HG03442 (cell line): Measurements from ENCODE around the gene KIAA1614.

Source experiments
- ATAC-seq: cut with Tn5 transposase; IDR thresholded peaks from one replicate; pipeline ENCODE4 v1.9.1; 2021; ENCODE audit warnings: mild to moderate bottlenecking, moderate library complexity; ENCODE audit not compliant: unreplicated experiment

The KIAA1614 gene

GRCh38 chr1:180912801-180913565 lies at the start of gene KIAA1614:
Gene KIAA1614 (plus strand): TSS chr1:180912897. CDS start chr1:180913244, 347 bp downstream.
- ATAC-seq: no peak

GRCh38 chr1:180863158-180863775 lies 49.4 kb upstream of the KIAA1614 start:
- ATAC-seq: no peak

GRCh38 chr1:180881806-180882509 lies 30.7 kb upstream of the KIAA1614 start:
- ATAC-seq: no peak

GRCh38 chr1:180884588-180885300 lies 28.0 kb upstream of the KIAA1614 start:
- ATAC-seq: no peak

GRCh38 chr1:180886338-180886737 lies 26.4 kb upstream of the KIAA1614 start:
- ATAC-seq: no peak

GRCh38 chr1:180887841-180888240 lies 24.9 kb upstream of the KIAA1614 start:
- no peak for ATAC-seq

- ATAC-seq: no peak
These were observed 23.8 kb upstream of the KIAA1614 start for GRCh38 chr1:180888870-180889269.

GRCh38 chr1:180889325-180889724 lies 23.4 kb upstream of the KIAA1614 start:
- no peak for ATAC-seq

GRCh38 chr1:180892272-180892671 lies 20.4 kb upstream of the KIAA1614 start:
- ATAC-seq: no peak

- no peak for ATAC-seq
These were observed 20.0 kb upstream of the KIAA1614 start for GRCh38 chr1:180892675-180893074.

GRCh38 chr1:180893614-180894013 lies 19.1 kb upstream of the KIAA1614 start:
- ATAC-seq: no peak

- no peak for ATAC-seq
These were observed 16.5 kb upstream of the KIAA1614 start for GRCh38 chr1:180896161-180896560.

- no peak for ATAC-seq
These were observed 14.1 kb upstream of the KIAA1614 start for GRCh38 chr1:180898441-180899219.

GRCh38 chr1:180899262-180899661 lies 13.4 kb upstream of the KIAA1614 start:
- no peak for ATAC-seq

- ATAC-seq: no peak
These were observed 11.4 kb upstream of the KIAA1614 start for GRCh38 chr1:180901076-180901990.

GRCh38 chr1:180902541-180902940 lies 10.2 kb upstream of the KIAA1614 start:
- no peak for ATAC-seq

- no peak for ATAC-seq
These were observed 6.8 kb upstream of the KIAA1614 start for GRCh38 chr1:180905927-180906326.

- ATAC-seq: no peak
These were observed 6.2 kb upstream of the KIAA1614 start for GRCh38 chr1:180906511-180906910.

GRCh38 chr1:180907313-180908055 lies 5.2 kb upstream of the KIAA1614 start:
- ATAC-seq: no peak
